ACHN (cell line): Measurements from ENCODE around the gene RALGAPA1.
A peak's percentile ranks its signal among the peaks of the same experiment; 100 is the strongest.
"Not testable (repeated sequence)": the region's sequence is repeated elsewhere in the genome, so short reads cannot be mapped to it uniquely, and the experiment has no call there.

ENCODE experiments used
- DNase-seq: peaks from one replicate; pipeline ENCODE4 v3.0.0-alpha.2; 2015
- in situ Hi-C: cut with HindIII; loops from 2 replicates; pipeline ENCODE4 v1.10.0; 2017; ENCODE audit warnings: low sequenced_read_pairs, low pct_ligation_motif_present, low pct_unique_long_range_greater_than_20kb

RALGAPA1 gene

DNA sequence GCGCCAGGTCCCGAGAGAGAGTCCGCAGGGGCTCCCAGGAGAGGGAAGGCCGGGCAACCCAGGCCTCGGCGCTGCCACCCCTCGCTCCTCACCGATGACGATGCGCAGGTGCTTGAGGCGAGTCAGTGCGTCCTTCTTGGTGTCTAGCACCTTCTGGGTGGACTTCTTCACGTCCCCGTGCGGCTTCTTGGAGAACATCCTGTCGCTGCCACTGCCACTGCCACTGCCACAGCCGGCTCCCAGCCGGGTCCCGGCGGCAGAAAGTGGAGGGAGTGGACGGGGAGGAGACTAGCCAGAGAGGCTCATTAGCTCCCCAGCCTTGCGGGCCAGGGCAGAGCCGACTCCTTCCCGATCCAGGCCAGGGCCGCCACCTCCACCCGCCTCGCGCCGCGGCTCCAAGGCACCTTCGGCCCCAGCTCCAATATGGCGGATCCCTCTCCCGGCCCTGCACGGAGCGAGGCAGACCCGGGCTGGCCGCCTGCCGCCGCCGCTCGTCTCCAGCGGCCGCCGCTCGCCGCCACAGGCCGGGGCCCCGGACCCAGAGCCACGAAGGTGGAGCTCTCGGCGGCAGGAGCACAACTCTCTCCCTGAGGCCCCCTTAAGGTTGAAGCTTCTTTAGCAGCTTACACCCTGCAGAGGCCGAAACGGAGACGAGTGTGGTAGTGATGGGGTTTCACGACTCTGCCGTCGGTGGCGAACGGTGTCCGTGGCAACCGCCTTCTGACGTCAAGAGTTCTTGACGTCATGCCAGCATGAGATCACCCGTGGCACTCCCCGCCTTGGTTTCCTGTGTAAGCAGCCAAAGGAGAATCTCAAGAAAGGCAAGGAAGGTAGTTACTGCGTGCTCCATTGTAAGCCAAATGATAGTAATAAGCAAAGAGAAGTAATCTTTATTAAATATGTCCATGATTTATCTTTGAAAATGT lies at the start of gene RALGAPA1:
RALGAPA1 (minus strand) TSS at position 658 of the 926 bp plus-strand sequence; CDS start at position 198, 460 bp downstream.
- peak; percentile 96 for DNase-seq
- in situ Hi-C loops: not testable (repeated sequence)

DNA sequence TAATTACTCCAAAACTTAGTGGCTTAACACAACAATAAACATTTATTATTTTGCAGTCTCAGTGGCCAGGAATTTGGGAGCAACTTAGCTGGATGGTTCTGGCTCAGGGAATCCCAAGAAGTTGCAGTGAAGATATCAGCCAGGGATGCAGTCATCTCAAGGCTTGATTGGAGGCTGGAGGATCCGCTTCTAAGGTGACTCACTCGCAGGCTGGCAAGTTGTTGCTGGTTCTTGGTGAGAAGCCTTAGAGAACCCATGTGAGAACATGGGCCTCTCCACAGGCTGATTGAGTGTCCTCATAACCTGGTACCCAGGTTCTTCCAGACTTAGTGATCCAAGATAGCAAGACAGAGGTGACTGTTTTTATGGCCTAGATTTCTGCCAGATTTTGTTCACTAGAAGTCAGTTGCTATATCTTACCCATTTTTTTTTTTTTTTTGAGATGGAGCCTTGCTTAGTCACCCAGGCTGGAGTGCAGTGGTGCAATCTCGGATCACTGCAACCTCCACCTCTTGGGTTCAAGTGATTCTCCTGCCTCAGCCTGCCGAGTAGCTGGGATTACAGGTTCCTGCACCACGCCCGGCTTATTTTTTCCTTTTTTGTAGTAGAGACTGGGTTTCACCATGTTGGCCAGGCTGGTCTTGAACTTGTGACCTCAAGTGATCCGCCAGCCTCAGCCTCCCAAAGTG lies 49.6 kb upstream of the RALGAPA1 start:
- no peak for DNase-seq
- in situ Hi-C loops: no loop called here

DNA sequence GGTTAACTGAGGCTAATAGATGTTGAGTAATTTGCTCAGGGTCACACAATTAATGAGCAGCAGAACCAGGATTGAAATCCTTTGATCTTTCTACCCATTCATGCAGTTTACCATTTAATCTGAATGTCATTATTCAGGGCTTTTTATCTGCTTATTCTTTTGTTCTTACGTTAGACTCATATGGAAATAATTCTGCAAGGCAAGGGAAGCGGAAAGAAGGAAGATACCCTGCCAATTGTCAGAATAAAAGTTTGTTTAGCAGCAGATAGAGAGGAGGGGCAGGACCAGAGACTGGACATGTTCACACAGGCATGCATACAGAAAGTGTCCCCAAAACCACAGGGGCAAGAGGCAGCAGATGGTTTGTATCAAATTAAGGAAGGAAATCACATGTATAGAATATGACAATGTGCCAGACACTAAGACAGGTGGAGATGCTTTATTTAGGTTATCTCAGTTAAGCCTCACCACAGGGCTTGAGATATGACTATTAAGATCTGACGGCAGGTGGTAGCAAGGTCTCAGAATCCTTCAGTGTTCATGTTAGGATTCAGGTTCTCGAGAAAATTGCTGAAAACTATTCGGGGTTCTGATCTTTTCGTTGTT lies 46.9 kb upstream of the RALGAPA1 start:
- in situ Hi-C loops: no loop called here
- DNase-seq: no peak

DNA sequence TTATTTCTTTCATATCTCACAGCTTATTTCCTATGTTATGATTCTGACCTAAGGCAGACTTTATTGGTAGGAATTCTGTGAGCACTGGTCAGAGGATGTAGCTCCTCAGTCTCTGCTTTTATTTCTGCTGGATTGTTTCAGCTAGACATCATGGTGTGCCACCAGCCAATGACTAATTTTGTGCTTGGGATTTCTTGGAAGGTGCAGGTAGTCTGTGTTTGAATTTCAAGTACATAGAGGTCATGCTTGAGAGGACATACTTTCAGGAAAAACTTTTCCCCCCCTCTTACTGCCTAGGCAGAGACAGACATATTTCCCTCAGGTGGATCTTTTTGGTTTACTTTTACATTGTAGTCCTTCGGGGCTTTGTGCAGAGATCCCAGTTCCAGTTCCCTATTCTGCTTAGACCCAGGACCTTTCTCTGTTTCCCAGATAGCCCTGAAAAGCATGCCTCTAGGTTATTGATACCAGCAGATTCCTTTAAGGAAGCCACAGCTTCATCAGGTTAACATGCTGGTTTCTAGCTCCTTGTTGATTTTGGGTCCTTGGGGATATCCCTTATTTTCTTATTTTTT lies 45.7 kb upstream of the RALGAPA1 start:
- no peak for DNase-seq
- in situ Hi-C loops: no loop called here

DNA sequence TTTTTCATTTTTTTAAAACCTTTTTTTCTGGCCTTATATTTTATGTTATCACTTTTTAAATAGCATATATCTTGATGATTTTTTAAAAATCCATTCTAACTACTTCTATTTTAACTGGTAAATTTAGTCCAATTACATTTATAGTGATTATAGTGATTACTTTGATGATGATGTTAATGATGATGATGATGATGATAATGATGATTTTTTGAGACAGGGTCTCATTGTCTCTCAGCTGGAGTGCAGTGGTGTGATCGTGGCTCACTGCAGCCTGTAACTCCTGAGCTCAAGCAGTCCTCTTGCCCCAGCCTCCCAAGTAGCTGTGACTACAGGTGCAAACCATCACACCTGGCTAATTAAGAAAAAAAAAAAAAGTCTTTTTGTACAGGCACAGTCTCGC lies 44.1 kb upstream of the RALGAPA1 start:
- in situ Hi-C loops: no loop called here

DNA sequence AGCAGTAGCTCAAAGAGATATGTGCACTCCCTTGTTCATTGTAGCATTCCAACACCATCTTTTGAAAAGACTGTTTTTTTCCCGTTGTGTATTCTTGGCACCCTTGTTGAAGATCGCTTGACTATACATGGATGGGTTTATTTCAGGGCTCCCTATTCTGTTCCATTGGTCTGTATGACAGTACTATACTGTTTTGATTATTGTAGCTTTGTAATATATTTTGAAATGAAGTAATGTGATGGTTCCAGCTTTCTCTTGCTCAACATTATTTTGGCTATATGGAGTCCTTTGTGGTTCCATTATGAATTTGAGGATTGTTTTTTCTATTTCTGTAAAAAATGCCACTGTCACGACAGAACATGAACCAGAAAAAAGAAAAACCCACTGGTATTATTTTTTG lies 42.7 kb upstream of the RALGAPA1 start:
- in situ Hi-C loops: no loop called here
- no peak for DNase-seq

More for the DNA sequence above, 44.1 kb upstream of the RALGAPA1 start:
- DNase-seq: no peak

DNA sequence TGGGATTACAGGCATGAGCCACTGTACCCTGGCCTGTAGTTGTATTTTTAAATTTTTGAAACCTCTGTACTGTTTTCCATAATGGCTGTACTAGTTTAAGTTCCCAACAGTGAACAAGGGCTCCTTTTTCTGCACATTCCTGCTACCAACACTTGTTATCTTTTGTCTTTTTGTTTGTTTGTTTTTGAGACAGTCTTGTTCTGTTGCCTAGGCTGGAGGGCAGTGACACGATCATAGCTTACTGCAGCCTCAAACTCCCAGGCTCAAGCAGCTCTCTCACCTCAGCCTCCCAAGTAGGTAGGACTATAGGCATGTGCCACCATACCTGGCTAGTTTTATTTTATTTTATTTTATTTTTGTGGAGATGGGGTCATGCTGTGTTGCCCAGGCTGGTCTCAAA lies 40.0 kb upstream of the RALGAPA1 start:
- in situ Hi-C loops: no loop called here
- DNase-seq: no peak

DNA sequence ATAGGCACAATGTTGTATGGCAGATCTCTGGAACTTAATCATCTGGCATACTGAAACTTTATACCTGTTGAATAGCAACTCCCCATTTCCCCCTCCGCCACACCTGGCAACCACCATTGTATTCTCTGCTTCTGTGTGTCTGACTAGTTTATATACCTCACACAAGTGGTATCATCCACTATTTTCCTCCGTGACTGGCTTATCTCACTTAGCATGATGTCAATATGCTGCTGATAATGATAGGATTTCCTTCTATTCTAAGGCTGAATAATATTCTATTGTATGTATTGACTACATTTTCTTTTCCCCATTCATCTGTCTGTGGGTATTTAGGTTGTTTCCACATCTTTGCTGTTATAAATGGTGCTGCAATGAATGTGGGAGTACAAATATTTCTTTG lies 38.5 kb upstream of the RALGAPA1 start:
- DNase-seq: no peak
- in situ Hi-C loops: no loop called here

DNA sequence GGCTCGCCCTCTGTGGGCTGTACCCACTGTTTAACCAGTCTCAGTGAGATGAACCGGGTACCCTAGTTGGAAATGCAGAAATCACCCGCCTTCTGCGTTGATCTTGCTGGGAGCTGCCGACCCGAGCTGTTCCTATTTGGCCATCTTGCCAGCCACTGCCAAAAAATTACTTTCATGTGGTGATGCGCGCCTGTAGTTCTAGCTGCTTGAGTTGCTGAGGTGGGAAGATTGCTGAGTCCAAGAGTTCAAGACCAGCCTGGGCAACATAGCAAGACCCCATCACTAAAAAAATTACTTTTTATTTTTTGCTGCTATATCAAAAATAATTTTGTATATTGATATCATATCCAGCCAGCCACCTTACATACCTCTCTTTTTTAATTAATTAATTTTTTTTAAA lies 35.4 kb upstream of the RALGAPA1 start:
- DNase-seq: no peak
- in situ Hi-C loops: no loop called here

DNA sequence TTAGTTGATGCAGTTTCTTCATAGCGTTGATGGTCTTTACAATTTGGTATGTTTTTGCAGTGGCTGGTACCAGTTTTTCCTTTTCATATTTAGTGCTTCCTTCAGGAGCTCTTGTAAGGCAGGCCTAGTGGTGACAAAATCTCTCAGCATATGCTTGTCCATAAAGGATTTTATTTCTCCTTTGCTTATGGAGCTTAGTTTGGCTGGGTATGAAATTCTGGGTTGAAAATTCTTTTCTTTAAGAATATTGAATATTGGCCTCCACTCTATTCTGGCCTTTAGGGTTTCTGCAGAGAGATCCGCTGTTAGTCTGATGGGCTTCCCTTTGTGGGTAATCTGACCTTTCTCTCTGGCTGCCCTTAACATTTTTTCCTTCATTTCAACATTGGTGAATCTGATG lies 33.1 kb upstream of the RALGAPA1 start:
- in situ Hi-C loops, DNase-seq: not testable (repeated sequence)

DNA sequence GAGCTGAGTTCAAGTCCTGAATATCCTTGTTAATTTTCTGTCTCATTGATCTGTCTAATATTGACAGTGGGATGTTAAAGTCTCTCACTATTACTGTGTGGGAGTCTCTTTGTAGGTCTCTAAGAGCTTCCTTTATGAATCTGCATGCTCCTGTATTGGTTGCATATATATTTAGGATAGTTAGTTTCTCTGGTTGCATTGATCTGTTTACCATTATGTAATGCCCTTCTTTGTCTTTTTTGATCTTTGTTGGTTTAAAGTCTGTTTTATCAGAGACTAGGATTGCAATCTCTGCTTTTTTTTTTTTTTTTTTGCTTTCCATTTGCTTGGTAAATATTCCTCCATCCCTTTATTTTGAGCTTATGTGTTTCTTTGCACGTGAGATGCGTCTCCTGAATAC lies 32.6 kb upstream of the RALGAPA1 start:
- DNase-seq, in situ Hi-C loops: not testable (repeated sequence)

DNA sequence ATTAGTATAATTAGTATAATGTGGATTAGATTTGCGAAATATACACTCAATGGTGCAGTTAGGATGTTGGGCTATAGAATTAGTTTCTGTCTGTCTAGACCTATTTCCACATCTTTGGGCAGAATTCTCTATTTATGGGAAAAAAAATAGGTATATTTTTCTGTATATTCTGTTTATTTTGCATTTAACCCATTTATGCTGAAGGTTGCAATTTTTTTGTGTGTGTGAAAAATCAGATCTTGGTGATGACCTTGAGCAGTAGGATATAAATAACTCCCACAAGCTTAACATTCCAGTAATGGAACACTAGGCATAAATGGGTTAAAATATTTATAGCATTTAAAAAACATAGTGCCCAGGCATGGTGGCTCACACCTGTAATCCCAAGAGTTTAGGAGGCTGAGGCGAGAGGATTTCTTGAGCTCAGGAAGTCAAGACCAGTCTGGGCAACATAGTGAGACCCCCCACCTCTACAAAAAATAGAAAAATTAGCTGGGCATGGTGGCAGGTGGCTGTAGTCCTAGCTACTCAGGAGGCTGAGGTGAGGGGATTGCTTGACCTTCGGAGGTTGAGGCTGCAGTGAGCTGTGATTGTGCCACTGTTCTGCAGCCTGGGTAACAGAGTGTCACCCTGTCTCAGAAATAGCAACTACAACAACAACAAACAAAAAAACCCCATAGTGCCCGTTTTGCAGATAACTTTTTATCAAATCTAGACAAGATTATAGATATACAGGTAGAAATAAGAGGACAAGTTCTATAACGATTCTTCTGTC lies 26.3 kb upstream of the RALGAPA1 start:
- no peak for DNase-seq

DNA sequence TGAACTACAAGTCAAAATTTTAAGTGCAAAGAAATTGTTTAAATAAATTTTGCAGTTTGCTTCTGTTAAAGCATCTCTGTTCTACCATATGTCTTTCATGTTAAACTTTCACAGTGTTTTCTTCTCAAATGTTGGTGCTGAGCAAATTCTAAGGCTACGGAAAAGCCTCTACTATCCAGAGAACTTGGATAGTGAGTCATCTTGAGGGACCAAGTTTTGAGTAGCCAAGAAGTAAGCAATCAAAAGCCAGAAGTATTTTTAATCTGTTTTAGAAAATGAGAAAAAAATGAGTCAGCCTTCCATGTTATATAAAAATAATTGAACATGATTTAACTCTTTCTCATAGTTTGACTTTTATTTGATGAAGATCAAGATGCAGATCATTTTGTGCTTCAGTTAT lies 20.4 kb upstream of the RALGAPA1 start:
- in situ Hi-C loops: no loop called here
- DNase-seq: no peak

More for the DNA sequence above, 26.3 kb upstream of the RALGAPA1 start:
- in situ Hi-C loops: no loop called here

DNA sequence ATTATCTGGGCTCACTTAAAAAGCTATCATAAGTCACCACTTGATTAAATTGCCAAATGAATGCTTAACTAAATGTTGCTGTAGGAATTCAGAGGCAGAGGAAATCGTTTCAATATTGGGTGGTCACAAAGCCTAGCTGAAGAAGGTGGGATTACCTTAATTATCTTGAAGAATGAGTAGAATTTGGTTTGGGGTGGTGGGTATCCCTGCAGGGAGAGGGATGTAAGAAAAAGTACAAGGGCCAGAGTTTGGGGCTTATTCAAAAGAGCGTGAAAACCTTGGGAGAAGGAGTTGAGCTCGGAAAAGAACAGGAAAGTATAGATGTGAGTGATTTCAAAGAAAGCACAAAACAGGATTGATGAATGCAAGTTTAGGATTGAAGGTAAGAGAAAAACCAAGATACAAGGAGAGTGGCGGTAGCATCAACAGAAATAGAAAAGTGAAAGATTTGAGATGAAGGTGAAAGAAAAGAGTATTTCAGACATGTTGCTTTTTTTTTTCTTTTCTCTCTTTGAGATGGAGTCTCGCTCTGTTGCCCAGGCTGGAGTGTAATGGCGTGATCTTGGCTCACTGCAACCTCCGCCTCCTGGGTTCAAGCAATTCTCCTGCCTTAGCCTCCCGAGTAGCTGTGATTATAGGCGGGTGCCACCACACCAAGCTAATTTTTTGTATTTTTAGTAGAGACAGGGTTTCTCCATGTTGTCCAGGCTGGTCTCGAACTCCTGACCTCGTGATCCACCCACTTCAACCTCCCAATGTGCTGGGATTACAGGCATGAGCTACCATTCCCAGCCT lies 18.8 kb upstream of the RALGAPA1 start:
- in situ Hi-C loops: no loop called here
- DNase-seq: no peak

DNA sequence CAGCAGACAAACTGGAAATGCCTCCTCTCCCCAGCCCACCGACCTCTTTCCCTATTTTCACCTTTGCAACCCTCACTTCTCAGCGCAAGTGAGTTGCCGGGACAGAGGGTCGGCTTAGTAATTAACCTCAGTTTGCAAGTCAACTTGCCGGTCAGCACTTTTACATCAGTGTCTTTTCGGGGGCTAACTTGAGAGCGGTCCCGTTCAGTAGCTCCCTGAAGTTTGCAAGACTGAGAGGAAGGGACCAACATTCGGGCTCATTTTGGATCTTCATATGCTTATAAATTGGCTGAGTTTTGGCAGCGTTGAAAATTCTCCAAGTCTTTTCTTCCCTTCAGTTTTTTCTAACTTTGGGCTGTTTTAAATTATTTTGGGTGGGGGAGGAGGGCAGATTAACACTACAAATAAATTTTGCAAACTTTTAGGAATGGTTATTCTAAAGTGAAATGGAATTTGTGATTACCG lies 17.9 kb upstream of the RALGAPA1 start:
- in situ Hi-C loops: no loop called here
- no peak for DNase-seq

DNA sequence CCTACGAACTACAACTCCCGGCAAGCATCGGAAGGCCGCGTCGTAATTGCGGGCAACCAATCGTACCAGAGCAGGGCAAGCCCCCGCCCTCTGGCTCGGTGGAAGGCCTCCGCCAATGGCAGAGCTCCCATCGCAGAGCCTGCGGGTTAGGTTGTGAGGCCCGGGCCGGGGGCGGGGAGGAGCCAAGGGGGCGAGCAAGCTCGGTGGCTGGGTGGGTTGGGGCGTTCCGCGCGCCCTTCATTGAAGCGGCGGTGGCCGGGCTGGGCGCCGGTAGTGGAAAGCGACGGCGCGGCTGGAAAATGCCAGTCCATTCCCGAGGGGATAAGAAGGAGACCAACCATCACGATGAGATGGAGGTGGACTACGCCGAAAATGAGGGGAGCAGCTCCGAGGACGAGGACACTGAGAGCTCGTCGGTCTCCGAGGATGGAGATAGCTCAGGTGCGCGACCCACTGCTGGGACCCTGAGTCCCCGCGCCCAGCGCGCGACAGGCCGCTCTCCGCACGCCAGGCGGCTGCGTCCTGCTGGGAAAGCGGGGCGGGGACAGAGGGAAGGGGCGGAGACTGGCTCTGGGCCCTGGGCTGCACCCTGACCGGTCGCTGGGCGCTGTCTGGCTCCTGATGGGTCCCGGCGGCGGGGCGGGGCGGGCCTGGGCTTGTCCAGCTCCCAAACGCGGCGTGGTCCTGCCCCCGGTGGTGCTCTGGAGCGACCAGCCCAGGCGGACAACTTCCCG lies 17.3 kb upstream of the RALGAPA1 start, which contains the start of gene BRMS1L:
BRMS1L (plus strand) TSS at position 121 of the 734 bp plus-strand sequence; CDS start at position 300, 179 bp downstream.
- DNase-seq: peak; percentile 97
- in situ Hi-C loops: no loop called here

DNA sequence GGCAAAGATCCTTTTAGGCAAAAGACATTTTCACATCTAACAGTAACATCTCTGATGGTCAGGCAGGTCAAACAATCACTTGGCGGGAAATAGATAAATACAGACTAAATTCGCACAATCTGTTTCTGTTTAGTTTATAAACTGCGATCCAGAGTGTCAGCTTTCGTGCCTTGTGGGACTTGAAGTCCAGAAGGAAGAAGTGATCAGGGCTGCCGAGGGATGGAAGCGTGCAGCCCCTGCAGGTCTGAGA lies 16.8 kb upstream of the RALGAPA1 start:
- no peak for DNase-seq
- in situ Hi-C loops: no loop called here
